SU-DHL-6 (cell line): Measurements from ENCODE around the gene CAB39.

Experiments used
- H2AFZ ChIP-seq: fragments of 200-600 bp; sonication (generic); 2 replicates; pipeline ENCODE4 v1.6.1; 2014; ENCODE audit warnings: low read depth, mild to moderate bottlenecking, moderate library complexity, mixed read lengths, antibody characterized with exemption, low read length; ENCODE audit not compliant: severe bottlenecking
- H3F3A ChIP-seq: fragments of 200-600 bp; shearing (Covaris generic); 2 replicates; pipeline ENCODE4 v1.6.0; 2016; ENCODE audit warnings: antibody characterized with exemption, mild to moderate bottlenecking; ENCODE audit not compliant: insufficient read depth
- H3K27ac ChIP-seq: fragments of 200-600 bp; sonication (generic); 2 replicates; pipeline ENCODE4 v1.5.1; 2016; ENCODE audit warnings: low read depth, mild to moderate bottlenecking, low read length, moderate library complexity, mixed read lengths
- H3K27me3 ChIP-seq: fragments of 200-600 bp; sonication (generic), shearing (Covaris generic); 2 replicates; pipeline ENCODE4 v1.6.0; 2014; ENCODE audit warnings: mild to moderate bottlenecking, low read length
- H3K36me3 ChIP-seq: fragments of 200-600 bp; sonication (generic); 2 replicates; pipeline ENCODE4 v1.6.1; 2014; ENCODE audit warnings: mild to moderate bottlenecking, low read length, mixed read lengths
- H3K4me2 ChIP-seq: fragments of 300-600, 200-600 bp; shearing (Covaris generic), sonication (generic); 2 replicates; pipeline ENCODE4 v1.6.0; 2014; ENCODE audit warnings: low read length, low read depth, mild to moderate bottlenecking; ENCODE audit not compliant: poor library complexity, severe bottlenecking
- H3K4me3 ChIP-seq: fragments of 200-600 bp; sonication (generic); 2 replicates; pipeline ENCODE4 v1.5.1; 2014; ENCODE audit warnings: antibody characterized with exemption, low read length, mild to moderate bottlenecking, mixed read lengths; ENCODE audit not compliant: insufficient read depth, poor library complexity, severe bottlenecking
- H3K79me2 ChIP-seq: fragments of 200-600 bp; sonication (generic); 2 replicates; pipeline ENCODE4 v1.6.1; 2014; ENCODE audit warnings: mild to moderate bottlenecking, low read length, moderate library complexity; ENCODE audit not compliant: insufficient read depth
- H3K9ac ChIP-seq: fragments of 200-600 bp; sonication (generic); 2 replicates; pipeline ENCODE4 v1.7.0; 2014; ENCODE audit warnings: mild to moderate bottlenecking, low read length
- H3K9me2 ChIP-seq: fragments of 200-600 bp; sonication (generic); replicated peaks from 2 replicates; pipeline ENCODE4 v1.6.1; 2014; ENCODE audit warnings: low read length; ENCODE audit not compliant: insufficient read depth
- H3K9me3 ChIP-seq: fragments of 200-600 bp; sonication (generic); 2 replicates; pipeline ENCODE4 v1.6.1; 2014; ENCODE audit warnings: low read length, mixed read lengths; ENCODE audit not compliant: insufficient read depth
- H4K20me1 ChIP-seq: fragments of 200-600 bp; sonication (generic); 2 replicates; pipeline ENCODE4 v1.6.1; 2014; ENCODE audit warnings: low read depth, mild to moderate bottlenecking, antibody characterized with exemption, low read length, moderate library complexity, mixed read lengths
- EZH2phosphoT487 ChIP-seq: fragments of 200-600 bp; sonication (generic), shearing (Covaris generic); conservative IDR thresholded peaks from 2 replicates; pipeline ENCODE4 v1.6.1; 2018; ENCODE audit warnings: mild to moderate bottlenecking, antibody characterized with exemption, low read length, moderate library complexity, mixed read lengths
- TF ChIP-seq, protein P1 (sequence below): fragments of 200-600 bp; sonication (generic); IDR thresholded peaks from one replicate; pipeline ENCODE4 v1.5.1; 2017; ENCODE audit warnings: antibody characterized with exemption, mild to moderate bottlenecking, low read length, moderate library complexity; ENCODE audit not compliant: insufficient read depth, poor library complexity, severe bottlenecking

Gene CAB39

DNA sequence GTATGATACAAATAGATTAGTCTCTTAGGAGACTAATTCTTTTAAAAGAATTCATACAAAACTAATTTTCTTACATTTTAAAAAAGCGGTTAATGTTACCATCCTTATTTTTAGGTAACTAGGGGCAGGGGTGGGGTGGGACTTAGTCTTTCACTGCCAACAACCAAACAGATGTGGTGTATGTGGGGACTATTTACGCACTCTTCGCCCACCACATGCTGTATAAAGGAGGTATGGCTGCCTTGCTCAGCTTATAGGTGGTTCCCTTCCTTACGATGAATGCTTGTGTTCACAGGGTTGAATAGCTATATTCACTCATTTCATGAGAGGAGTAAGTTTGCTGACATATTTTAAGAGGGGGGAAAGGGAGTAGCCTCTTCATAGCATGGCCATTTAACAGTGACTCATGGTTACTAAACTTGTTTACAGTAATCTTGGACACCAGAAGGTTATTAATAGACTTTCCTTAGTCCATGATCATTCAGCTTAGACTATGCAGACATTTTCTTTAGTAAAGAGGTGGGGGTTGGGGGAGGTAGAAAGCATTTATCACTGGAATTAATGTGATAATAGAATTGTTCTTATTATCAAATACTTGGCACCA lies 61.8 kb downstream of the CAB39 start:
- Histone ChIP-seq H3K4me3 (no peak overlapping the region), H4K20me1 (no peaks in the 10 kb centered on the region; the same call in 1 of the 2 replicates), H3K9me3 (no peaks in the 10 kb centered on the region), H3K79me2 (peaks cover 57% of the 10 kb centered on the region), H3K27me3 (no peaks in the 10 kb centered on the region), H3K4me2 (no peak overlapping the region), H3F3A (no peaks in the 10 kb centered on the region; the same call in 1 of the 2 replicates), H3K9me2 (no peaks in the 10 kb centered on the region), H3K9ac (no peak overlapping the region), H3K36me3 (no peaks in the 10 kb centered on the region), H3K27ac (no peak overlapping the region), H2AFZ (no peak overlapping the region)
- TF ChIP-seq EZH2phosphoT487 = no peak
- TF ChIP-seq, protein P1, sequence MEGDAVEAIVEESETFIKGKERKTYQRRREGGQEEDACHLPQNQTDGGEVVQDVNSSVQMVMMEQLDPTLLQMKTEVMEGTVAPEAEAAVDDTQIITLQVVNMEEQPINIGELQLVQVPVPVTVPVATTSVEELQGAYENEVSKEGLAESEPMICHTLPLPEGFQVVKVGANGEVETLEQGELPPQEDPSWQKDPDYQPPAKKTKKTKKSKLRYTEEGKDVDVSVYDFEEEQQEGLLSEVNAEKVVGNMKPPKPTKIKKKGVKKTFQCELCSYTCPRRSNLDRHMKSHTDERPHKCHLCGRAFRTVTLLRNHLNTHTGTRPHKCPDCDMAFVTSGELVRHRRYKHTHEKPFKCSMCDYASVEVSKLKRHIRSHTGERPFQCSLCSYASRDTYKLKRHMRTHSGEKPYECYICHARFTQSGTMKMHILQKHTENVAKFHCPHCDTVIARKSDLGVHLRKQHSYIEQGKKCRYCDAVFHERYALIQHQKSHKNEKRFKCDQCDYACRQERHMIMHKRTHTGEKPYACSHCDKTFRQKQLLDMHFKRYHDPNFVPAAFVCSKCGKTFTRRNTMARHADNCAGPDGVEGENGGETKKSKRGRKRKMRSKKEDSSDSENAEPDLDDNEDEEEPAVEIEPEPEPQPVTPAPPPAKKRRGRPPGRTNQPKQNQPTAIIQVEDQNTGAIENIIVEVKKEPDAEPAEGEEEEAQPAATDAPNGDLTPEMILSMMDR = no peak

DNA sequence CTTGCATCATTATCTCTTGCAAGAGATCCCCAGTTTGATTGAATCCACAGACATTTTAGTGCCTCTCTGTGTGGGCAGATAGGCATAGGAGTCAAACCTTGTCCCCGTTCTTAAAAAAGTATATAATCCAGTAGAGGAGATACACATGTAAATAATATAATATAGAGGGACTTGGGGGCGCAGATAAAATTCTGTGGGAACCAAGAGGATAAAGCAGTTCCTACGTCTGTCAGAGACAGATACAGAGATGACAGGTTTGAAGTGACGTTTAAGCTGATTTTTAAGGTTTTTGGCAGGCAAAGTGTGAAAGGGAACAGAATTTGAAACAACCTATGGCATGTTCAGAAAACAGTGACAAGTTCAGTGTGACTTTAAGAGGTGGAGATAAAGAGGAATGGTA lies 63.1 kb downstream of the CAB39 start:
- Histone ChIP-seq H3K4me2 (no peak overlapping the region), H3K79me2 (peaks cover 70% of the 10 kb centered on the region)

DNA sequence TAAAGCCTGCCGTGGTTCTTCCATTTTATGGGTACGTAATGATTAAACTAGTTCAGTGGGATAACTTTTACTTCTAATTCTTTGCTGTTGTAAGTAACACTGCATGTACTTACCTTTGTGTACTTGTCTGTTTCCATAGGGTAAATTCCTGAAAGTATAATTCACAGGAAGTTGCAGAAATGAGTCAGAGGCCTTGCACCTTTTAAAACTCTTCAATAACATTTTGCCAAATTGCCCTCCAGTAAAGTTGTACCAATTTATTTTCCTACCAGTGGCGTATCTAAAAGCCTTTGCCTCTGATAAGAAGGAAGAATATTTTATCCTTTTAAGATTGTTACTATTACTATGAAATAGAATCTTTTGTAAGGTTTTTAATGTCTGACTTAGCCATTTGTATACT lies 65.1 kb downstream of the CAB39 start:
- no peaks in the 10 kb centered on the region for H3K36me3 ChIP-seq
- H4K20me1 ChIP-seq = no peaks in the 10 kb centered on the region; the same call in 1 of the 2 replicates
- no peak overlapping the region for H3K27ac ChIP-seq
- no peaks in the 10 kb centered on the region for H3F3A ChIP-seq
- no peaks in the 10 kb centered on the region for H3K9me3 ChIP-seq
- H3K4me3 ChIP-seq = no peak overlapping the region
- no peak overlapping the region for H2AFZ ChIP-seq
- H3K9me2 ChIP-seq = no peaks in the 10 kb centered on the region
- no peak overlapping the region for H3K9ac ChIP-seq
- peaks cover 78% of the 10 kb centered on the region for H3K79me2 ChIP-seq
- no peaks in the 10 kb centered on the region for H3K27me3 ChIP-seq
- H3K4me2 ChIP-seq = no peak overlapping the region
- no peak for TF ChIP-seq EZH2phosphoT487
- TF ChIP-seq, protein P1 = no peak

More for the DNA sequence above, 63.1 kb downstream of the CAB39 start:
- Histone ChIP-seq H3F3A (no peaks in the 10 kb centered on the region), H3K4me3 (no peak overlapping the region), H3K9me2 (no peaks in the 10 kb centered on the region), H3K9me3 (no peaks in the 10 kb centered on the region), H4K20me1 (no peaks in the 10 kb centered on the region; the same call in 1 of the 2 replicates), H3K27ac (no peak overlapping the region), H3K9ac (no peak overlapping the region), H3K27me3 (no peaks in the 10 kb centered on the region), H2AFZ (no peak overlapping the region), H3K36me3 (no peaks in the 10 kb centered on the region)
- no peak for TF ChIP-seq EZH2phosphoT487
- TF ChIP-seq, protein P1 = no peak
